ENCODE measurements around the gene NAT8L.

- TF ChIP-seq, protein P1, sequence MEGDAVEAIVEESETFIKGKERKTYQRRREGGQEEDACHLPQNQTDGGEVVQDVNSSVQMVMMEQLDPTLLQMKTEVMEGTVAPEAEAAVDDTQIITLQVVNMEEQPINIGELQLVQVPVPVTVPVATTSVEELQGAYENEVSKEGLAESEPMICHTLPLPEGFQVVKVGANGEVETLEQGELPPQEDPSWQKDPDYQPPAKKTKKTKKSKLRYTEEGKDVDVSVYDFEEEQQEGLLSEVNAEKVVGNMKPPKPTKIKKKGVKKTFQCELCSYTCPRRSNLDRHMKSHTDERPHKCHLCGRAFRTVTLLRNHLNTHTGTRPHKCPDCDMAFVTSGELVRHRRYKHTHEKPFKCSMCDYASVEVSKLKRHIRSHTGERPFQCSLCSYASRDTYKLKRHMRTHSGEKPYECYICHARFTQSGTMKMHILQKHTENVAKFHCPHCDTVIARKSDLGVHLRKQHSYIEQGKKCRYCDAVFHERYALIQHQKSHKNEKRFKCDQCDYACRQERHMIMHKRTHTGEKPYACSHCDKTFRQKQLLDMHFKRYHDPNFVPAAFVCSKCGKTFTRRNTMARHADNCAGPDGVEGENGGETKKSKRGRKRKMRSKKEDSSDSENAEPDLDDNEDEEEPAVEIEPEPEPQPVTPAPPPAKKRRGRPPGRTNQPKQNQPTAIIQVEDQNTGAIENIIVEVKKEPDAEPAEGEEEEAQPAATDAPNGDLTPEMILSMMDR (conservative IDR thresholded peaks at IDR 0.05): no peak
- TF ChIP-seq ZFX (IDR thresholded peaks at IDR 0.05): no peak
Measured at GRCh38 chr4:2069986-2070385, 10.9 kb downstream of the NAT8L start.
